Stomach (tissue), 9 donors: ENCODE results near the gene ASCL2. TPM values are rescaled to one million over a fixed set of nuclear protein-coding genes. Genes with fewer than 3 reads are reported as not detected.

Source experiments
- DNase-seq, 2 donors: peaks; one replicate each; pipeline versions ENCODE4 v3.0.0 to v3.0.0-alpha.2; 2013 to 2019
- H3K27ac ChIP-seq, 5 donors: fragments of 200-600 bp in 4 of 5; sonication (generic) in 4 of 5; one replicate each; pipeline ENCODE4 v1.5.1; 2013 to 2019; ENCODE audit warnings: mild to moderate bottlenecking in 1 of 5, moderate library complexity in 1 of 5
- H3K27me3 ChIP-seq, 3 donors: fragments of 200-600 bp; sonication (generic); one replicate each; pipeline ENCODE4 v1.5.1; 2017 to 2019; ENCODE audit warnings: mixed run types in 1 of 3
- H3K36me3 ChIP-seq, 4 donors: fragments of 200-600 bp; sonication (generic); 1 replicate in 3 of 4; 2 replicates in 1 of 4; pipeline ENCODE4 v1.5.1; 2016 to 2019
- H3K4me1 ChIP-seq, 4 donors: fragments of 200-600 bp; sonication (generic); one replicate each; pipeline ENCODE4 v1.5.1; 2016 to 2019
- H3K4me3 ChIP-seq, 4 donors: fragments of 200-600 bp; sonication (generic) in 3 of 4; one replicate each; pipeline ENCODE4 v1.5.1; 2016 to 2019; ENCODE audit warnings: mild to moderate bottlenecking in 1 of 4
- H3K9me3 ChIP-seq, 4 donors: fragments of 200-600 bp; sonication (generic); one replicate each; pipeline ENCODE4 v1.5.1; 2016 to 2019
- EP300 ChIP-seq: sonication (generic); formaldehyde crosslinking; IDR thresholded peaks from one replicate; pipeline ENCODE4 v1.6.1; 2017; ENCODE audit warnings: antibody characterized with exemption
- POLR2A ChIP-seq, 4 donors: fragments of 450-650 bp; IDR thresholded peaks; one replicate each; pipeline ENCODE4 v1.6.1; 2016; ENCODE audit warnings: antibody characterized with exemption in 4 of 4, control low read depth in 2 of 4, mild to moderate bottlenecking in 1 of 4, moderate library complexity in 1 of 4
- POLR2AphosphoS5 ChIP-seq, 3 donors: sonication (generic); formaldehyde crosslinking; IDR thresholded peaks; one replicate each; pipeline ENCODE4 v1.6.1; 2016; ENCODE audit warnings: antibody characterized with exemption in 3 of 3
- WGBS, 5 donors: extraction: QIAGEN DNeasy Blood & Tissue Kit in 3 of 5; methylation state at CpG; one replicate each; pipeline versions ENCODE4 v1.1.5 to v1.1.7; 2013 to 2018; 5-methylcytosine and 5-hydroxymethylcytosine counted together
- intact Hi-C: fragments of 100-400 bp; cut with DNase I; formaldehyde crosslinking; loops from one replicate; pipeline ENCODE4 v1.15.1; 2023; ENCODE audit warnings: low total_unique reads
- polyA plus RNA-seq, 3 donors: library from polyadenylated mRNA; stranded (reverse); fragments of 200-250 nt; gene quantifications; one replicate each; pipeline ENCODE4 v1.2.3, GENCODE V29; 2013
- total RNA-seq, 5 donors: library from RNA; depleted of rRNA; stranded (reverse); fragments of >200 nt; gene quantifications; one replicate each; pipeline versions ENCODE4 v1.1.0 to v1.2.3, GENCODE V29; 2014 to 2016
- TF ChIP-seq, protein P1 (sequence below), 7 experiments: fragments of 450-650 bp in 4 of 7; fragments of 200-600 bp in 3 of 7; sonication (generic) in 3 of 7; IDR thresholded peaks; one replicate each; pipeline ENCODE4 v1.5.1; 2016 to 2019; ENCODE audit warnings: antibody characterized with exemption in 7 of 7, control low read depth in 2 of 7, mild to moderate bottlenecking in 1 of 7
- donor health status: healthy with polysubstance abuse.
- donor health status: Bipolar disorder and iron deficiency.
- donor health status: healthy.

ASCL2 gene
- total and polyA plus RNA-seq, 8 donors, result 0.81 to 6.3 (median 2.2) TPM; not detected in 4

DNA sequence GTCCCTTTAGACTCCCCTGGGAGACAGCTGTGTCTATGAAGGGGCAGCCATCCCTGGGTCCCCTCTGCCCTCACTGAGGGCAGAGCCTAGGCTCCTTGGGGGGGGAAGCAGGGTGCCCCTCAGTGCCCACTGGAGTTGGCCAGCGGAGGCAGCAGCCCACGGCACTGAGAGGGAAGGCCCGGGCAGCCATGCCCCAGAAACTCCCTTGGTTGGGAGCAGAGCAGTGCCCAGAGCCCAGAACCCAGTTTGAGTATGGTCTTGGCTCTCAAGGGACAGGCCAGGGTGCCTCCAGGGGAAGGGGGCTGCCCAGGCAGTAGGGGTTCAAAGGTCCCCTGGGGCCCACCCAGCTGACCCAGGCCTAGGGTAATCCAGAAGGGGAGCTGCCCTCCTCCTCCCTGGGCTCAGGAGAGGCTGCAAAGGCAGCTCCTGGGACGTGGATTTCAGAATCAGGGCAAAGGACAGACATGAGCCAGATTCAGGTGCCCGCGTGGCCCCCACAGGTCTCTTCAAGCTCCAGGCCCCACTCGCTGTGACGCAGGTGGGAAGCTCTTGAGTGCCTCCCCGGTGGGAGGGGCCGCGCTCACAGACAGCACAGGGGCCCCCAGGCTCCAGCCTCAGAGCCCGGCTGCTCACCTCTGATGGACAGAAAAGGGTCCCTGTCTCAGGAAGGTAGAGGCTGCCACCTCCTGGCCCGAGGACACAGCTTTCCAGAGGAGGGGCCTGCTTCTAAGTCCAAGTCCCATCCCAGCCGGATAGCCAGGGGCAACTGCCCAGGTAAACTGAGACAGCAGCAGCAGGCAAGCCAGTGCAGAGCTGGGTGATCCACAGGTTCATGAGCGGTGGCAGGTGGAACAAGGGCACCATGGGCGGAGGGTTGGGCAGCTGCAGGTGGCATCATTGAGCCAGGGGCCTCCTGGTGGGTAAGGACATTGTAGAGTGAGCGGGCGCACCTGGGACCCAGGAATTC, 28.7 kb upstream of the ASCL2 start:
- Histone ChIP-seq H3K36me3 (no peaks in the 10 kb centered on the region), H3K27me3 (no peaks in the 10 kb centered on the region), H3K4me3 (no peak overlapping the region), H3K27ac (no peak overlapping the region), H3K9me3 (no peaks in the 10 kb centered on the region), H3K4me1 (peaks cover 22 to 45% (median 27%) of the 10 kb centered on the region in 4 donors)
- 56 to 79% (median 67%) methylated on average over 12 to 18 of the region's 18 CpGs for WGBS, 5 donors
- intact Hi-C loops, result loop anchor here (5.0 kb wide), 1 partner anchor 102 kb away; no protein-coding TSS in a partner anchor
- DNase-seq, result peak; percentile 48 to 80
- TF ChIP-seq EP300, result no peak
- TF ChIP-seq, protein P1, sequence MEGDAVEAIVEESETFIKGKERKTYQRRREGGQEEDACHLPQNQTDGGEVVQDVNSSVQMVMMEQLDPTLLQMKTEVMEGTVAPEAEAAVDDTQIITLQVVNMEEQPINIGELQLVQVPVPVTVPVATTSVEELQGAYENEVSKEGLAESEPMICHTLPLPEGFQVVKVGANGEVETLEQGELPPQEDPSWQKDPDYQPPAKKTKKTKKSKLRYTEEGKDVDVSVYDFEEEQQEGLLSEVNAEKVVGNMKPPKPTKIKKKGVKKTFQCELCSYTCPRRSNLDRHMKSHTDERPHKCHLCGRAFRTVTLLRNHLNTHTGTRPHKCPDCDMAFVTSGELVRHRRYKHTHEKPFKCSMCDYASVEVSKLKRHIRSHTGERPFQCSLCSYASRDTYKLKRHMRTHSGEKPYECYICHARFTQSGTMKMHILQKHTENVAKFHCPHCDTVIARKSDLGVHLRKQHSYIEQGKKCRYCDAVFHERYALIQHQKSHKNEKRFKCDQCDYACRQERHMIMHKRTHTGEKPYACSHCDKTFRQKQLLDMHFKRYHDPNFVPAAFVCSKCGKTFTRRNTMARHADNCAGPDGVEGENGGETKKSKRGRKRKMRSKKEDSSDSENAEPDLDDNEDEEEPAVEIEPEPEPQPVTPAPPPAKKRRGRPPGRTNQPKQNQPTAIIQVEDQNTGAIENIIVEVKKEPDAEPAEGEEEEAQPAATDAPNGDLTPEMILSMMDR (IDR thresholded peaks at IDR 0.05), result peak in 3 of 7 experiments; percentile 18 to 47 (median 41)
- no peak for TF ChIP-seq POLR2AphosphoS5 (IDR thresholded peaks at IDR 0.05)

- H3K27ac ChIP-seq, result no peak overlapping the region
- peak in 1 of 2 donors; percentile 2 for DNase-seq
- no peaks in the 10 kb centered on the region for H3K9me3 ChIP-seq
- H3K36me3 ChIP-seq, result no peaks in the 10 kb centered on the region
- H3K4me1 ChIP-seq, result peaks cover 14 to 37% (median 19%) of the 10 kb centered on the region in 4 donors
- intact Hi-C loops, result loop anchor here (5.0 kb wide), 1 partner anchor 101 kb away; no protein-coding TSS in a partner anchor
- TF ChIP-seq EP300, result no peak
- H3K4me3 ChIP-seq, result no peak overlapping the region
- 77 to 90% (median 84%) methylated on average over 6 to 14 of the region's 14 CpGs for WGBS, 5 donors
- H3K27me3 ChIP-seq, result no peaks in the 10 kb centered on the region
These were observed 27.9 kb upstream of the ASCL2 start for GRCh38 chr11:2298131-2298794.

DNA sequence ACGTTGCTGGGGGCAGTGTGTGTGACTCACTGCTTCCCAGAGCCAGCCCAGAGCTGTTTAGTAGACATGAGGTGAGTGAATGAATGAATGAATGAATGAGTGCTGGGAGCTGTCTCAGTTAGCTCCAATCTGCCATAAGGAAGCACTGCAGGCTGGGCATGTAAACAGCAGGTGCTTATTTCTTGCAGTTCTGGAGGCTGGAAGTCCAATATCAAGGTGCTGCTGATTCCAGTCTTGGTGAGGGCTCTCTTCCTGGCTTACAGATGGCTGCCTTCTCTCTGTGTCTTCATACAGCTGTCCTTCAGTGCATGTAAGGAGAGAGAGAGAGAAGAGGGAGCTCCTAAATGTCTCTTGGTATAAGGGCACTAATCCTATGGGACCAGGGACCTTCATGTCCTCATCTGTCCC, 27.2 kb upstream of the ASCL2 start:
- no peak overlapping the region for H3K27ac ChIP-seq
- intact Hi-C loops, result loop anchor here (5.0 kb wide), 1 partner anchor 100 kb away; no protein-coding TSS in a partner anchor
- no peaks in the 10 kb centered on the region for H3K9me3 ChIP-seq
- H3K4me1 ChIP-seq, result peaks cover 7 to 31% (median 13%) of the 10 kb centered on the region in 4 donors
- H3K4me3 ChIP-seq, result no peak overlapping the region
- no peaks in the 10 kb centered on the region for H3K36me3 ChIP-seq
- no peaks in the 10 kb centered on the region for H3K27me3 ChIP-seq
- no peak for TF ChIP-seq POLR2AphosphoS5 (IDR thresholded peaks at IDR 0.05)
- no peak for TF ChIP-seq POLR2A (IDR thresholded peaks at IDR 0.05)
- TF ChIP-seq, protein P1 (IDR thresholded peaks at IDR 0.05), result no peak
- WGBS, 5 donors, result 30 to 68% (median 58%) methylated on average over 1 of the region's 1 CpG
- DNase-seq, result no peak

GRCh38 chr11:2296913-2297622, 26.7 kb upstream of the ASCL2 start:
- Histone ChIP-seq H3K4me1 (peaks cover 2 to 25% (median 7%) of the 10 kb centered on the region in 4 donors), H3K27me3 (no peaks in the 10 kb centered on the region), H3K27ac (no peak overlapping the region), H3K36me3 (no peaks in the 10 kb centered on the region), H3K9me3 (no peaks in the 10 kb centered on the region), H3K4me3 (no peak overlapping the region)
- TF ChIP-seq EP300 (no peak), POLR2AphosphoS5 (IDR thresholded peaks at IDR 0.05) (no peak), POLR2A (IDR thresholded peaks at IDR 0.05) (no peak)
- TF ChIP-seq, protein P1 (IDR thresholded peaks at IDR 0.05), result no peak
- DNase-seq, result peak in 1 of 2 donors; percentile 21
- intact Hi-C loops, result loop anchor here (5.0 kb wide), 1 partner anchor 100 kb away; no protein-coding TSS in a partner anchor
- WGBS, 5 donors, result 89 to 96% (median 92%) methylated on average over 12 to 13 of the region's 13 CpGs
